Measurements from ENCODE around the gene ANXA6. TPM values are rescaled to one million over a fixed set of nuclear protein-coding genes. Genes with fewer than 3 reads are reported as not detected.
A peak's percentile ranks its signal among the peaks of the same experiment; 100 is the strongest.

ANXA6 gene
- total RNA-seq, 4 donors from 2014 or later, result 359 to 435 (median 375) TPM

GRCh38 chr5:151118913-151119575, 38.5 kb downstream of the ANXA6 start:
- Histone ChIP-seq H3K36me3 (peaks cover 0 to 90% of the 10 kb centered on the region in 2 donors), H3K4me1 (peaks cover 0 to 64% (median 7%) of the 10 kb centered on the region in 3 donors), H3K4me3 (no peak overlapping the region), H3K27me3 (no peaks in the 10 kb centered on the region), H3K27ac (peak overlapping the region in 3 of 4 donors; percentile 16 to 59 (median 56)), H3K9me3 (no peaks in the 10 kb centered on the region)
- no peak for ATAC-seq
- no peak for TF ChIP-seq POLR2A (IDR thresholded peaks at IDR 0.05)
- no peak for TF ChIP-seq CTCF (IDR thresholded peaks at IDR 0.05)
- no peak for TF ChIP-seq EP300 (IDR thresholded peaks at IDR 0.05)
- no peak for TF ChIP-seq POLR2AphosphoS5 (IDR thresholded peaks at IDR 0.05)
- WGBS, 2 donors (ENCODE audit: low coverage in 1 of 2), result 26 to 52% methylated on average over 2 to 4 of the region's 7 CpGs

DNA sequence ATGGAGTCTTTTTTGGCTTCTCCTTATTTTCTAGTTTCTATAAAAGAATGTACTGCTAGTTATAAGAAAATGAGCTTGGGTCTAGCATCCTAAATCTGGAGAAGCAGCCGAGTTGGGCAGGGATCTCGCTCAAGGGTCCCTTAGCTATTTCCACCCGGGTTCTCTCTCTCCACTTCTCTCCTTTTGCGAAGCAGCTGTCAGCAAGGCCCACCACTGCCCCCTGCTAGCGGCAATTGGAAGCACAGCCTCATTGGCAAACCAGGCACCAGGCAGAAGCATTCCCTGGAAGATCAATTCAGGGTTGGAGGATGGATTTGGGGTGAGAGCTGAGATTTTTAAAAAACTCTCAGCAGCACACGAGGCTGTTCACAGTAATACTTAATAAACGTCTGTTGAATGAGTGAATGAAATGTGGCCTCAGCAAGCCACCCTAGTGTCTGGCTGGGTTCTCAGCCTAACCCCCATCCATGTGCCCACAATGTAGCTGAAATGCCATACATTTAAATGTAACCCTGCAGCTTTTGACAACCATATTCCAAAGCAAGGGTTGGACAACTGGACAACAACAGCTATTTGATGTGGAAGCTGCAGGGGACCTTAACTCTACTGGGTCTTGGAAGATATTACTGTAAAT, 42.2 kb downstream of the ANXA6 start:
- Histone ChIP-seq H3K36me3 (peaks cover 0 to 87% of the 10 kb centered on the region in 2 donors), H3K27ac (peak overlapping the region in 2 of 4 donors; percentile 1 to 36), H3K9me3 (no peaks in the 10 kb centered on the region), H3K4me1 (peaks cover 0 to 27% (median 0%) of the 10 kb centered on the region in 3 donors), H3K27me3 (no peaks in the 10 kb centered on the region), H3K4me3 (no peak overlapping the region)
- peak; percentile 57 for ATAC-seq
- 0 to 4% methylated on average over 7 of the region's 7 CpGs for WGBS, 2 donors (ENCODE audit: low coverage in 1 of 2)
- TF ChIP-seq CTCF (IDR thresholded peaks at IDR 0.05), result peak in 3 of 4 experiments; percentile 91 to 99 (median 92)
- peak; percentile 25 for TF ChIP-seq POLR2AphosphoS5 (IDR thresholded peaks at IDR 0.05)
- TF ChIP-seq EP300 (IDR thresholded peaks at IDR 0.05), result no peak
- TF ChIP-seq POLR2A (IDR thresholded peaks at IDR 0.05), result no peak

DNA sequence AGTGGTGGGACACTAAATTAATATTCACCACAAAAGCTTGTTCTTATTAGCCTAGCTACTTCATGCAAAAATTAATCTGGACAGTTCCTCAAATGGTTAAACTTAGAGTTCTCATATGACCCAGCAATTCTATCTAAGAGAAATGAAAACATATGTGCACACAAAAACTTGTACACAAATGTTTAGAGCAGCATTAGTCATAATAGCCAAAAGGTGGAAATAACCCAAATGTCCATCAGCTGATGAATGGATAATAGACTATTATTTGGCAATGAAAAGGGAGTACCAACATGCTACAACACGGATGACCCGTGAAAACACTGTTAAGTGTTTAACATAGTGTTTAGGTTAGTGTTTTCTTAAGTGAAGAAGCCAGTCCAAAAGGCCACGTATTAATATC, 43.9 kb downstream of the ANXA6 start:
- no peak overlapping the region for H3K27ac ChIP-seq
- H3K27me3 ChIP-seq, result no peaks in the 10 kb centered on the region
- TF ChIP-seq CTCF (IDR thresholded peaks at IDR 0.05), result no peak
- no peak for TF ChIP-seq POLR2AphosphoS5 (IDR thresholded peaks at IDR 0.05)
- TF ChIP-seq POLR2A (IDR thresholded peaks at IDR 0.05), result no peak
- no peak for TF ChIP-seq EP300 (IDR thresholded peaks at IDR 0.05)
- 49 to 80% methylated on average over 3 of the region's 3 CpGs for WGBS, 2 donors (ENCODE audit: low coverage in 1 of 2)
- H3K4me3 ChIP-seq, result no peak overlapping the region
- no peak for ATAC-seq
- peaks cover 3 to 24% (median 3%) of the 10 kb centered on the region in 3 donors for H3K4me1 ChIP-seq
- peaks cover 0 to 87% of the 10 kb centered on the region in 2 donors for H3K36me3 ChIP-seq
- H3K9me3 ChIP-seq, result no peaks in the 10 kb centered on the region

DNA sequence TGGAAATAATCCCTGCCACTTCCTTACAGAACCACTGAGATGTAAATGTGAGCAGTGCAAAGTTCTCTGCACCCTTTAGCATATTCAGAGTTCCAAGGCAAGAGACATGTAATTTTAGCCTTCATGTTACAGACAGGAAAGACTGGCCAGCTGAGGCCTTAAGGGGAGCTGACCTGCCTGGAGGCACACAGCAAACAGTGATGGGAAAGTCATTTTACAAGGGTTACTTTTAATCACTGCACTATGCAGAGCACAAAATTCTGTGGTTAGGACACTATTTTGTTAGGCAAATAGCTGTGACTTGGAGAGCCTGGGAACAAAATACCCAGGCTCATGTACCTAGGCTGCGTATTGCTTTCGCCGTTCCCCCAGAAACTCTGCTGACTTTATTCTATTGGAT, 46.6 kb downstream of the ANXA6 start:
- TF ChIP-seq EP300 (IDR thresholded peaks at IDR 0.05) (no peak), POLR2A (IDR thresholded peaks at IDR 0.05) (no peak), POLR2AphosphoS5 (IDR thresholded peaks at IDR 0.05) (no peak), CTCF (IDR thresholded peaks at IDR 0.05) (no peak)
- Histone ChIP-seq H3K4me3 (no peak overlapping the region), H3K27me3 (no peaks in the 10 kb centered on the region), H3K4me1 (peaks cover 5 to 48% (median 6%) of the 10 kb centered on the region in 3 donors), H3K27ac (no peak overlapping the region), H3K36me3 (peaks cover 0 to 87% of the 10 kb centered on the region in 2 donors), H3K9me3 (no peaks in the 10 kb centered on the region)
- ATAC-seq, result no peak
- 80 to 96% methylated on average over 1 to 3 of the region's 3 CpGs for WGBS, 2 donors (ENCODE audit: low coverage in 1 of 2)

Measured in gastroesophageal sphincter (tissue), 4 donors.